CD14-positive monocyte (primary cell): ENCODE results near the gene DPH6. TPM values are rescaled to one million over a fixed set of nuclear protein-coding genes. Genes with fewer than 3 reads are reported as not detected.
"Not testable (repeated sequence)": the region's sequence is repeated elsewhere in the genome, so short reads cannot be mapped to it uniquely, and the experiment has no call there.

ENCODE experiments used
- DNase-seq, 3 donors: peaks; one replicate each; pipeline ENCODE4 v3.0.0-alpha.2; 2011 to 2022
- H2AFZ ChIP-seq: 2 replicates; pipeline ENCODE4 v1.6.0; 2012; ENCODE audit warnings: mild to moderate bottlenecking, low read depth, low read length, inconsistent platforms; ENCODE audit not compliant: insufficient read depth, poor library complexity, severe bottlenecking
- H3K27ac ChIP-seq, 2 donors: 1 replicate in 1 of 2; 2 replicates in 1 of 2; pipeline ENCODE4 v1.5.1; 2012 to 2013; ENCODE audit warnings: low read length in 2 of 2, control low read depth in 1 of 2, inconsistent platforms in 1 of 2, low read depth in 1 of 2, mild to moderate bottlenecking in 1 of 2
- H3K27me3 ChIP-seq, 2 donors: one replicate each; pipeline versions ENCODE4 v1.6.0 to v1.6.1; 2011 to 2013; ENCODE audit warnings: low read length in 2 of 2; ENCODE audit not compliant: control insufficient read depth in 2 of 2, insufficient read depth in 2 of 2
- H3K36me3 ChIP-seq, 2 donors: replicated peaks in 1 of 2; 1 replicate in 1 of 2; 2 replicates in 1 of 2; pipeline versions ENCODE4 v1.5.1 to v1.6.1; 2012 to 2013; ENCODE audit warnings: low read length in 2 of 2, control low read depth in 1 of 2, inconsistent platforms in 1 of 2, mild to moderate bottlenecking in 1 of 2; ENCODE audit not compliant: insufficient read depth in 2 of 2, control insufficient read depth in 1 of 2
- H3K4me1 ChIP-seq, 2 donors: 1 replicate in 1 of 2; 2 replicates in 1 of 2; pipeline versions ENCODE4 v1.5.1 to v1.6.1; 2012 to 2013; ENCODE audit warnings: low read length in 2 of 2, control low read depth in 1 of 2, inconsistent platforms in 1 of 2, mild to moderate bottlenecking in 1 of 2, moderate library complexity in 1 of 2; ENCODE audit not compliant: insufficient read depth in 2 of 2, control insufficient read depth in 1 of 2
- H3K4me2 ChIP-seq: replicated peaks from 2 replicates; pipeline ENCODE3; 2012; ENCODE audit warnings: low read length, moderate library complexity, mild to moderate bottlenecking; ENCODE audit not compliant: poor library complexity, severe bottlenecking; ENCODE audit errors: extremely low read depth
- H3K4me3 ChIP-seq, 3 experiments: fragments of 200-600 bp in 1 of 3; sonication (generic) in 1 of 3; replicated peaks in 1 of 3; 1 replicate in 2 of 3; 2 replicates in 1 of 3; pipeline ENCODE4 v1.5.1; 2011 to 2013; ENCODE audit warnings: low read length in 3 of 3, mild to moderate bottlenecking in 3 of 3, control low read depth in 2 of 3, low read depth in 2 of 3, inconsistent platforms in 1 of 3, moderate library complexity in 1 of 3
- H3K79me2 ChIP-seq: 2 replicates; pipeline ENCODE4 v1.6.0; 2012; ENCODE audit warnings: mild to moderate bottlenecking, control low read depth, inconsistent platforms, low read length, moderate library complexity; ENCODE audit not compliant: insufficient read depth
- H3K9ac ChIP-seq: 2 replicates; pipeline ENCODE4 v1.6.0; 2017; ENCODE audit warnings: low read length, mild to moderate bottlenecking; ENCODE audit not compliant: insufficient read depth, poor library complexity, severe bottlenecking
- H3K9me3 ChIP-seq, 2 donors: replicated peaks in 1 of 2; 1 replicate in 1 of 2; 2 replicates in 1 of 2; pipeline versions ENCODE4 v1.5.1 to v1.6.1; 2012 to 2013; ENCODE audit warnings: low read length in 2 of 2, control low read depth in 1 of 2; ENCODE audit not compliant: control insufficient read depth in 1 of 2, insufficient read depth in 1 of 2
- H4K20me1 ChIP-seq: 2 replicates; pipeline ENCODE4 v1.6.0; 2012; ENCODE audit warnings: mild to moderate bottlenecking, low read length, control low read depth, moderate library complexity; ENCODE audit not compliant: insufficient read depth
- H3K27ac Mint-ChIP-seq, 7 donors: one replicate each; pipeline ENCODE4 v1.8.0; 2020; ENCODE audit warnings: mild to moderate bottlenecking in 7 of 7, mixed read lengths in 7 of 7, moderate library complexity in 6 of 7, inconsistent platforms in 2 of 7
- H3K27me3 Mint-ChIP-seq, 3 donors: one replicate each; pipeline ENCODE4 v1.8.0; 2021 to 2022; ENCODE audit warnings: low read depth in 3 of 3, mild to moderate bottlenecking in 3 of 3, mixed read lengths in 3 of 3, moderate library complexity in 3 of 3, inconsistent platforms in 1 of 3
- H3K36me3 Mint-ChIP-seq, 2 donors: one replicate each; pipeline ENCODE4 v1.8.0; 2020; ENCODE audit warnings: mixed read lengths in 2 of 2, inconsistent platforms in 1 of 2, mild to moderate bottlenecking in 1 of 2
- H3K4me1 Mint-ChIP-seq: one replicate; pipeline ENCODE4 v1.8.0; 2020; ENCODE audit warnings: mild to moderate bottlenecking, mixed read lengths
- H3K4me3 Mint-ChIP-seq, 2 donors: one replicate each; pipeline ENCODE4 v1.8.0; 2020; ENCODE audit warnings: mild to moderate bottlenecking in 2 of 2, mixed read lengths in 2 of 2, moderate library complexity in 1 of 2
- H3K9me3 Mint-ChIP-seq, 7 donors: one replicate each; pipeline ENCODE4 v1.8.0; 2020 to 2022; ENCODE audit warnings: mixed read lengths in 7 of 7, mild to moderate bottlenecking in 6 of 7, moderate library complexity in 6 of 7, inconsistent platforms in 2 of 7
- WGBS: methylation state at CpG from one replicate; pipeline ENCODE4 v1.1.5; 2013; ENCODE audit warnings: missing lambda C conversion rate; ENCODE audit not compliant: insufficient coverage; 5-methylcytosine and 5-hydroxymethylcytosine counted together
- intact Hi-C, 2 donors: fragments of 100-400 bp; cut with micrococcal nuclease; formaldehyde crosslinking; loops; one replicate each; pipeline versions ENCODE4 v1.15.0 to v1.15.1; 2023
- polyA plus RNA-seq, 3 donors: library from polyadenylated mRNA; depleted of rRNA in 1 of 3; unstranded in 2 of 3; stranded (reverse) in 1 of 3; fragments of 300-500 nt in 2 of 3; fragments of >200 nt in 1 of 3; fragmentation: Illumina TruSeq in 2 of 3; gene quantifications; 1 replicate in 2 of 3; 2 replicates in 1 of 3; pipeline ENCODE4 v1.2.3, GENCODE V29; 2012 to 2021
- TF ChIP-seq, protein P1 (sequence below): fragments of 200-600 bp; IDR thresholded peaks from one replicate; pipeline ENCODE4 v1.8.0; 2022; ENCODE audit warnings: antibody characterized with exemption, mild to moderate bottlenecking

Gene DPH6
- polyA plus RNA-seq, 3 donors, result 7.6 to 18.2 (median 13.6) TPM

DNA sequence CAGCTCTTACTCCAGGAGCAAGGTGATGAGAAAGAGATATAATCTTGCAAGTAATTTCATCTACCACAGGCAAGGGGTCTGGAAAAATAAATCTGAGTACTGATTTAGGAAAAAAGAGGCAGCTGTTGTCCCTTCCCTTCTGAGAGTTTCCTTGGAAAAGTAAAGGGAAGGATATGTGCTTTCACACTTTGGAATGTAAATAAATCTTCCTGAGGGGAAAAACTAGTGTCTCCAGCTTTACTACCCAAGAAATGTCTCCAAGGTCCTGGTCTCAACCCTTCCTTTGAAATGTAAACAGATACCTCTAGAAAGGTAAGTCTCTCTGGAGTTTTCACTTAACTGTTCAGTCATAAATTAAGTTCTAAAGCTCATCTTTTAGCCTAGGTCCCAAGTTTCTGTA, 102.6 kb downstream of the DPH6 start:
- Histone ChIP-seq H3K27me3 (no peaks in the 10 kb centered on the region), H3K9me3 (no peaks in the 10 kb centered on the region)
- TF ChIP-seq, protein P1, sequence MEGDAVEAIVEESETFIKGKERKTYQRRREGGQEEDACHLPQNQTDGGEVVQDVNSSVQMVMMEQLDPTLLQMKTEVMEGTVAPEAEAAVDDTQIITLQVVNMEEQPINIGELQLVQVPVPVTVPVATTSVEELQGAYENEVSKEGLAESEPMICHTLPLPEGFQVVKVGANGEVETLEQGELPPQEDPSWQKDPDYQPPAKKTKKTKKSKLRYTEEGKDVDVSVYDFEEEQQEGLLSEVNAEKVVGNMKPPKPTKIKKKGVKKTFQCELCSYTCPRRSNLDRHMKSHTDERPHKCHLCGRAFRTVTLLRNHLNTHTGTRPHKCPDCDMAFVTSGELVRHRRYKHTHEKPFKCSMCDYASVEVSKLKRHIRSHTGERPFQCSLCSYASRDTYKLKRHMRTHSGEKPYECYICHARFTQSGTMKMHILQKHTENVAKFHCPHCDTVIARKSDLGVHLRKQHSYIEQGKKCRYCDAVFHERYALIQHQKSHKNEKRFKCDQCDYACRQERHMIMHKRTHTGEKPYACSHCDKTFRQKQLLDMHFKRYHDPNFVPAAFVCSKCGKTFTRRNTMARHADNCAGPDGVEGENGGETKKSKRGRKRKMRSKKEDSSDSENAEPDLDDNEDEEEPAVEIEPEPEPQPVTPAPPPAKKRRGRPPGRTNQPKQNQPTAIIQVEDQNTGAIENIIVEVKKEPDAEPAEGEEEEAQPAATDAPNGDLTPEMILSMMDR, result no peak

DNA sequence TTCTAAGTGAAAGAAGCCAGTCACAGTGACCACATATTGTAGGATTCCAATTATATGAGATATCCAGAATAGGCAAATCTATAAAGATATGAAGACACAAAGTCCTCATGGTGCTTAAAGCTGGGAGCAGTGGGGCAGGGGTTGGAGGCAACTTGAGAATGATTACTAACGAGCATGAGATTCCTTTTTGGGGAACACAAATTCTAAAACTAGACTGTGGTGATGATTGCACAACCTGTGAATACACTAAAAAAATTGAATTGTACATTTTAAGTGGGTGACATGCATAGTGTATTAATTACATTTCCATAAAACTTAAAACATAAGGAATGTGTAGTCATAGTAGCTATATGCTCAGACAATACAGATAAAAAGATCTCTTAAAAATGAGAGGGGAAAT, 103.2 kb downstream of the DPH6 start:
- no peaks in the 10 kb centered on the region for H3K9me3 ChIP-seq
- H3K36me3 ChIP-seq, result no peaks in the 10 kb centered on the region
- H3K4me2 ChIP-seq, result no peak overlapping the region
- no peaks in the 10 kb centered on the region for H3K27me3 Mint-ChIP-seq
- TF ChIP-seq, protein P1, result no peak
- no peak overlapping the region for H3K4me3 Mint-ChIP-seq
- intact Hi-C loops, result loop anchor here in 1 of 2 donors (10.0 kb wide), 1 partner anchor 368 kb away; no protein-coding TSS in a partner anchor
- H3K79me2 ChIP-seq, result no peaks in the 10 kb centered on the region
- peaks cover 1% of the 10 kb centered on the region for H3K4me1 Mint-ChIP-seq
- H4K20me1 ChIP-seq, result no peaks in the 10 kb centered on the region
- no peaks in the 10 kb centered on the region for H3K4me1 ChIP-seq
- H3K9ac ChIP-seq, result no peak overlapping the region
- H2AFZ ChIP-seq, result no peak overlapping the region
- no CpG with 5 or more reads among the region's 1 CpG for WGBS
- H3K27me3 ChIP-seq, result no peaks in the 10 kb centered on the region
- no peak overlapping the region for H3K27ac ChIP-seq
- no peak overlapping the region for H3K4me3 ChIP-seq
- H3K36me3 Mint-ChIP-seq, result peaks cover 0 to 4% of the 10 kb centered on the region in 2 donors
- H3K9me3 Mint-ChIP-seq, result peaks cover 0 to 2% (median 0%) of the 10 kb centered on the region in 7 donors
- H3K27ac Mint-ChIP-seq, result no peak overlapping the region
- DNase-seq, result no peak

More for the DNA sequence above, 102.6 kb downstream of the DPH6 start:
- Histone ChIP-seq H3K27ac (no peak overlapping the region), H3K4me2 (no peak overlapping the region), H2AFZ (no peak overlapping the region), H3K9ac (no peak overlapping the region), H3K4me1 (no peaks in the 10 kb centered on the region), H3K4me3 (no peak overlapping the region), H3K79me2 (no peaks in the 10 kb centered on the region), H4K20me1 (no peaks in the 10 kb centered on the region), H3K36me3 (no peaks in the 10 kb centered on the region)
- H3K36me3 Mint-ChIP-seq, result no peaks in the 10 kb centered on the region
- no peak overlapping the region for H3K27ac Mint-ChIP-seq
- H3K4me1 Mint-ChIP-seq, result peaks cover 1% of the 10 kb centered on the region
- DNase-seq, result no peak
- H3K4me3 Mint-ChIP-seq, result no peak overlapping the region
- H3K9me3 Mint-ChIP-seq, result peaks cover 0 to 2% (median 0%) of the 10 kb centered on the region in 7 donors
- intact Hi-C loops, result loop anchor here in 1 of 2 donors (10.0 kb wide), 1 partner anchor 369 kb away; no protein-coding TSS in a partner anchor
- no peaks in the 10 kb centered on the region for H3K27me3 Mint-ChIP-seq

DNA sequence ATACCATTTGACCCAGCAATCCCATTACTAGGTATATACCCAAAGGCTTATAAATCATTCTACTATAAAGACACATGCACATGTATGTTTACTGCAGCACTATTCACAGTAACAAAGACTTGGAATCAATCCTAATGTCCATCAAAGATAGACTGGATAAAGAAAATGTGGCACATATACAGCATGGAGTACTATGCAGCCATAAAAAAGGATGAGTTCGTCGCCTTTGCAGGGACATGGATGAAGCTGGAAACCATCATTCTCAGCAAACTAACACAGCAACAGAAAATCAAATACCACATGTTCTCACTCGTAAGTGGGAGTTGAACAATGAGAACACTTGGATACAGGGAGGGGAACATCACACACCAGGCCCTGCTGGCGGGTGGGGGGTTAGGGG, 104.7 kb downstream of the DPH6 start:
- H3K27ac ChIP-seq, H3K27ac Mint-ChIP-seq, H3K36me3 ChIP-seq, H3K79me2 ChIP-seq, H3K27me3 ChIP-seq, H2AFZ ChIP-seq, H4K20me1 ChIP-seq, H3K9ac ChIP-seq, H3K4me1 Mint-ChIP-seq, H3K9me3 Mint-ChIP-seq, H3K9me3 ChIP-seq, DNase-seq, H3K27me3 Mint-ChIP-seq, H3K36me3 Mint-ChIP-seq, H3K4me3 ChIP-seq, H3K4me2 ChIP-seq, H3K4me3 Mint-ChIP-seq, H3K4me1 ChIP-seq: not testable (repeated sequence)
- no CpG with 5 or more reads among the region's 4 CpGs for WGBS
- intact Hi-C loops, result loop anchor here in 1 of 2 donors (10.0 kb wide), 1 partner anchor 366 kb away; no protein-coding TSS in a partner anchor
